ENCODE data around the gene EXOC4.

- TF ChIP-seq CTCF (IDR thresholded peaks at IDR 0.05) = no peak
- no peak for TF ChIP-seq POLR2A (IDR thresholded peaks at IDR 0.05)
Observed at GRCh38 chr7:133274265-133274664, 21.4 kb downstream of the EXOC4 start.
